Kidney capillary endothelial cell (primary cell): Measurements from ENCODE around the gene FOXQ1.
"Not testable (repeated sequence)": the region's sequence is repeated elsewhere in the genome, so short reads cannot be mapped to it uniquely, and the experiment has no call there.

Experiments used
- DNase-seq: peaks from one replicate; pipeline ENCODE4 v3.0.0-alpha.2; 2018; ENCODE audit warnings: low spot score

Gene FOXQ1

DNA sequence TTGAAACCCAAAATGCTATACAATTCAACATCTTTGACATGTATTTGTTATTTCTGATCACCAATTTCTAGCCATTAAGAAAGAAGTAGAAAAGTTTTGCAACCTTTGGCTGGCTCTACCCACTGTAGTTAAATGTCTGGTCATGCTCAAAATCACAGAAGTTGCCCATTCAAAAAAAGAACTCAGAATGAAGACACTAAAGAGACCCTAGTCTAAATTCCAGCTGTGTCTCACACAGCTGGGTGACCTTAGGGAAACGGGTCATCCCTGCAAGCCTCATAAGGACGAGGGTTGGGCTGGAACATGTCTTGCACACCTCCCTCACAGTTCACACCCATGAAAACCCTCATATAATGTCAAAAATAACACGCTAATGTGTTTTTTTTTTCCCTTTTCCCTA, 10.3 kb downstream of the FOXQ1 start:
- no peak for DNase-seq

GRCh38 chr6:1322696-1323219, 10.9 kb downstream of the FOXQ1 start:
- DNase-seq = no peak

DNA sequence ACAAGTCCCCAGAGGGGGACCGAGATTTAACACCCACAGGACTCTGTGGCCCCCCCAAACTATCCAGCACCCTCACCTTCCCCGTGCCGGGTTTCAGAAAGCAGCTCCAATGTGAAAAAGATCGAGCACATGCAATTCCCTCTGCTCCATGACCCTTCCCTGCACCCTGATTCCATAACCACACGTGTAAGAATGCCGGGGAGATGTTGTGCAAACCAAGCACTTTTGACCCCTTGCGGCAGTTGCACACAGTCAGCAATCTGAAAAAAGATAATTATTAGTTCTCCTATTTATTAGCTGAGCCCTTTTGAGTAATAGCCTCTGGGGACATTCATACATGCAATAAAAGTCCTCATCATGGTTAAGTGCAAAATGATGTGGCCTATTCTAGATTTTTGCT, 13.0 kb downstream of the FOXQ1 start:
- no peak for DNase-seq

DNA sequence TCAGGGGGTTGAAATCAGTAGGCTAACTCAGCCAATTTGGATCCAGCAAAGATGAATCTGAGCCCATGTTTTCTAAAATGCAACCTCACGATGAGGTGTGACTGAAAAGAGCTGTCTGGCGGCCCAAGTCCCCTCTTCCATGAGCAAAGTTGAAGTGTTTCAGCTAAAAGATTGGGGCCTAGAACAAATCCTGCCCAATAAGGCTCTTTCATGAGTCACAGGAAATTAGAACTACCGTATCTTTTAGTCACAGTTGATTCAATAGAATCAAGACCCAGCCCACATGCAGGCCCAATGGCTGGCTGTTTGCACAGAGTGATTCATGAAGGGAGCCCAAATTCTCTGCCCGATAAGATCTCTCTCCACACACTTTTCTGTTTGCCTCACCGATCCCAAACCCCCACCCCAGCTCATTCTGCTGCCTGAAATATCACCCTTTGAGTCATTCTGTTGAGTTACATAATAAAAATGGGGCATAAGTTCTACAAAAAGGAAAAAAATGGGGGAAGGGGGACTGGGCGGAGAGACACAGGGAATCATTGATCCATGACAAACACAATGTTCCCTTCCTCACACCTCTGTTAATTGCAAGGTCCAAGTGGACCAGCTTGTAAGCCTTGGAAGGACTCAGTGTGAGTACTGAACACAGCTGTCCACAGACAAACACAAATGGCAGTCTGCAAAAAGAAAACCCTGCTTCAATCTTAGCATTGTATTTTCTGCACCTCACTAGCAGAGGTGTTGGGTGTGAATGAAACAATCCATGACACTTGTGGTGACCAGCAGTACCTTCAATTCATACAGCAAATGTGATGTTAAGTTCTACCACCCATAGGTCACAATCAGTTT, 13.8 kb downstream of the FOXQ1 start:
- peak; percentile 31 for DNase-seq

DNA sequence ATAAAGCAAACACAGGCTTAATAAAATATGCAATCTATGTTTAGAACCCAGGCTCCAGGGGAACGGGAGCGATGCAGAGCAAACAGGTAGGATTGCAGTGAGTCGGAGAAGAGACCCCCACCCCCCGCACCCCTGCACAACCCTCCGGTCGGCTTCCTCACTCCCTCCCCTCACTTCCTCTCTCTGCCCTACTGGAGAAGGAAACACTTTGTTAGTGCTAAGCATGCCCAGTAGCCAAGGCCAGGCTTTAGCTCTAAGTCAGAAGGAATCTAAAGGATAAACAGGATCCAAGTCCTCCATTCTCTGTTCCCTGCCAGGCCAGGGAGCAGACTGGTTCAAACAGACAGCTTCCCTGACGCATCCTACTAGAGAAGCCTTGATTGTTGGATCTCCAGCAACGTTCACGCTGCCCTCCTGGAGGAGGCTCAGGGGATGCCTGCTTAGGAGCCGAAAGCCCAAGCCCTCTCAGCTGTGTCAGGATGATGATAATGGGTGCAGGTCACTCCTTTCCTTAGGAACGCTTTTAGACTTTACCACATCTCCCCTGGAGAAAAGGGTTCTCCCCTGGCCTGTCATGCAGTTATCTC, 14.7 kb downstream of the FOXQ1 start:
- DNase-seq = no peak

GRCh38 chr6:1327630-1328029, 15.7 kb downstream of the FOXQ1 start:
- no peak for DNase-seq

GRCh38 chr6:1328129-1328800, 16.4 kb downstream of the FOXQ1 start:
- no peak for DNase-seq

DNA sequence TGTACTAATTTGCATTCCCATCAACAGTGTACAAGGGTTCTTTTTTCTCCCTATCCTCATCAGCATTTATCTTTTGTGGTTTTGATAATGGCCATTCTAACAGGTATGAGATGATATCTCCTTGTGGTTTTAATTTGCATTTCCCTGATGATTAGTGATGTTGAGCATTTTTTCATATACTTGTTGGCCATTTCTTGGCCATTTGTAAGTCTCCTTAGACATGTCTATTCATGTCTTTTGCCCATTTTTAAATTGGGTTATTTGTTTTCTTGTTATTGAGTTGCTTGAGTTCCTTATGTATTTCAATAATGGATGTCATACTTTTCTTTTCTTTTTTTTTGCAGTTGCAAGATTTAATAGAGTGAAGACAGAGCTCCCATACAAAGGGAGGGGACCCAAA, 17.8 kb downstream of the FOXQ1 start:
- no peak for DNase-seq

DNA sequence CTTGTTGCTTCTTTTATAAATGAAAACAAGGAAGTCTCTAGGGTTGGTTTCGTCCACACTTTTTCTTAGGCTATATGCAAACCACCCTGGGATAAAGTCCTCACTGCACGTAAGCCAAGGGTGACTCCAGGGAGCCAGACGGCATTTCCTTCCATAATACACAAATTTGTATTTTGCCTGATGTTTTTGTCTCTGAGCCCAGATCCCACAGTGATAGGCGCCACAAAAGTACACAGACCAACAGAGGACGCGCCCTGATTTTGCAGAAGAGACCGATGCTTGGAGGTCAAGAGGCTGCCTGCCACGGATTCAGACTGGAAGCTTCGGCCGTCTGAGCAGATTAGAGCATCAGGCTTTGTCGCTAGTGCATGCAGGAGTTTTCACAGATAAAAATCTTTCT, 22.8 kb downstream of the FOXQ1 start:
- no peak for DNase-seq

DNA sequence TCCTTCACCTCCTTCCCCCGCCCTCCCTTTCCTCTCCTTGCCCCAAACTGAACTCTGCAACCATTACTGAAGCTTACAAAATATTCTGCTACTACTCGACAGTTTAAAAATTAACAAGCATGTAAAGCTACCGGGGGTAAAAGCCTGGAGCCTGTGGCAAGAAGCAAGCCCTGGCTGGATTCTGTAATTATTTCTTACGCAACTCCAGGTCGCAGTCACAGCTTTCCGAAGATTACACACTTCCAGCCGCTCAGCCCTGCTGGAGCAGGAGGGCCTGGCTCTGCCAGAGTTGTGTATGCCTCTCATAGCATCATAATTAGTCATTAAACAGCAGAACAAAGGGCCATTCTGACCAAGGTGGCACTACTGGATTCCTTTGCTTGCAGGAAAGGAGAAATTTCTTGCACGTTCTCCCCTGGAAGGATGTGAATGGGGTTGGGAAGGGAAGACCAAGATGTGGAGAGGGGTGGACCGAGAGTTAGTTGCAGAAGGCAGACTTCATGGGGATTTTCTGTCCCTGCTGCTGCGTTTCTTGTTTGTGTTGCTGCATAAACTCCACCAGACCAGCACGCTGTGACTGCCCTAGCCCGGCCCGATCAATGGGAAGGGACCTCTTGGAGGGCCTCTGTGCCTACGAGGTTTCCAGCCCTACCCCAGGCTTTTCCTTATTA, 23.6 kb downstream of the FOXQ1 start:
- peak; percentile 41 for DNase-seq

- DNase-seq = no peak
These were observed 24.4 kb downstream of the FOXQ1 start for GRCh38 chr6:1336246-1336843.

- DNase-seq = no peak
These were observed 25.9 kb downstream of the FOXQ1 start for GRCh38 chr6:1337791-1338190.

GRCh38 chr6:1346101-1346500, 34.2 kb downstream of the FOXQ1 start:
- no peak for DNase-seq

DNA sequence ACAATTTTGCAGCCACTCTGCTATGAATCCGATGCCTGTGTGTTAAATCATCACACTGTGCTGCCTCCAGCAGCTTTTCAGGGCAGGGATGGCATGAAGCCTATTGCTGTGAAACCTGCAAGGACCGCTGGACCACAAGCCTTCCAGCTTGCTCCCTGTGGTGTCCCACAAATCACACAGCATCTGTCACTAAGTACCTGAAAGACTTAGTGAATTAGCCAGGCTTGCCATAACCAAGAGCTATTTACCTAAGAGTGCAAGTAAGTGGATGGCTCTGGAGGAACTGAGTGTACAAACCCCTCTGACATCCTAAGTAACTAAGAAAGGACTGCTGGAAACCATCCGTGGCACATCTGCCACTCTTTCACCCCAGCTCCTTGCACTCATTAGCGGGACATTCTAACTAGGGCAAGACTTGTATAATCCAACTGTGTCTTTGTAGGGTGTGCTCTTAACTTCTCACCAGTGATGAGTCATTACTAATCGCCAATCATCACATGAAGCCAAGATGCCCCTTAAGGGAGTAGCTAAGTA, 34.7 kb downstream of the FOXQ1 start:
- no peak for DNase-seq

- DNase-seq = no peak
These were observed 35.3 kb downstream of the FOXQ1 start for GRCh38 chr6:1347161-1347560.

DNA sequence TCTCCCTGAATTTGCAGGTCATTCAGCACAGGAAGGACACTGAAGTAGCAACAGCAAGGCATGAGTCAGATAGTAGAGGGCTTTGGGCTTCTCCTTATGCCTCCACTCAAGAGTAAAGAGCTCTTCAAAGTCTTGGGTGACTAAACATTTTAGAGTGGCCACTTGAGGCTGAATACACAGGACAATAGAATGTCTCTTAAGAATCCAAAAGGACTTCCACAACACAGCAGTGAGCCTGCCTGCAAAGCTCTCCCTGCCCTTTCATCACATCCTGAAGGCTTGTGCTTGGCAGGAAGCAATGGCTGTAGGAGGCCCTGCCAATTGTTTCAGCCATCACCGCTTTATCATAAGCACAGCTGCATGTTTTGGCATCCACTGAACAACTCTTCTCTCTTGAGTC, 36.8 kb downstream of the FOXQ1 start:
- no peak for DNase-seq

- no peak for DNase-seq
These were observed 37.8 kb downstream of the FOXQ1 start for GRCh38 chr6:1349655-1350054.

DNA sequence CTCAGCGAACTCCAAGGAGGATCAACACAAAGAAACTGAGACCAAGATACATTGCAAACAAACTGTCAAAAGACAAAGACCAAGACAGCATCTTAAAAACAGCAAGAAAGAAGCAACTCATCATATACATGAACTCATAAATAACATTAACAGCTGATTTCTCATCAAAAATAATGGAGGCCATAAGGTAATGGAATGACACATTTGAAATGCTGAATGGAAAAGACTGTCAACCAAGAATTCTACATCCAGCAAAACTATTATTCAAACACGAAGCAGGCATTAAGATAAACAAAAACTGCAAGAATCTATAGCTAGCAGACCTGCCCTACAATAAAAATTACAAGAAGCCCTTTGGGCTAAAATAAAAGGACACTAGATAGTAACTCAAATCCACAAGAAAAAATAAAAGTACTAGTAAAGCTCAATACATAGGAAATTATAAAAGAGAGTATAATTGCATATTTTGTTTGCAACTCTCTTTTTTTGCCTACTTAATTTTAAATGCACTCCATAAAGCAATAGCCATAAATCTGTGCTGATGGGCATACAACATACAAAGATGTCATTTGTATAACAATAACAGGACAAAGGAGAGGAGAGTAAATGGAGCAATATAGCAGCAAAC, 39.6 kb downstream of the FOXQ1 start:
- no peak for DNase-seq

DNA sequence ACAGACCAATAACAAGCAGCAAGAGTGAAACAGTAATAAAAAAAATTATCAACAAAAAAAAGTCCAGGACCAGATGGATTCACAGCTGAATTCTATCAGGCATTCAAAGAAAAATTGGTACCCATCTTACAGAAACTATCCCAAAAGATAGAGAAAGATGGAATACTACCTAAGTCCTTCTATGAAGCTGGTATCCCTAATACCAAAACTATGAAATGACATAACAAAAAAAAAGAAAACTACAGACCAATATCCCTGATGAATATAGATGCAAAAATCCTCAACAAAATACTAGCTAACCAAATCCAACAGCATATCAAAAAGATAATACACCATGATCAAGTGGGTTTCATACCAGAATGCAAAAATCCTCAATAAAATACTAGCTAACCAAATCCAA, 43.2 kb downstream of the FOXQ1 start:
- DNase-seq = not testable (repeated sequence)

GRCh38 chr6:1361717-1362116, 49.8 kb downstream of the FOXQ1 start:
- not testable (repeated sequence) for DNase-seq

- DNase-seq = no peak
These were observed 50.7 kb downstream of the FOXQ1 start for GRCh38 chr6:1362643-1363042.
